Measurements from ENCODE around the gene IGSF9B.

DNA sequence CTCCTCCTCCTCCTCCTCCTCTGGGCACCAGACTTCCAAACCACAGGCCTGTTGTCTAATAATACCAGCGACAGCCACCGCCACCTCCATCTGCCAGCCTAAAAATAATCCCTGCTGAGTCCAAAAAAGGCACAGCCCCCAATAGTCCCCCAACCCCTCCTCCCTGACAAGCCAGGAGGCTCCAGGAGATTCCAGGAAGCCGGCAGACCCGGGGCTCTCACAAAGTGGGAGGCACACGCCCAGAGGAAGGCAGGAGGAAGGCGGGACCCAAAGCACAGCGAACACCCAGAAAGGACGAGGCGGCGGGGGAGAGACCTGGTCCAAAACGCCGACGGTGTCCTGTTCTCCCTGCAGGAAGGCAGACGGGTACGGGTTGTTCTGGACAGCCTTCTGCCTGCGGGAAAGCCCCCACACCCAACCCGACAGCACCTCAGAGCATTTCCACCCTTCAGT, 5.9 kb downstream of the IGSF9B start:
- TF ChIP-seq EZH2 (IDR thresholded peaks at IDR 0.05; ENCODE audit: low read depth) = no peak
- TF ChIP-seq, protein P1, sequence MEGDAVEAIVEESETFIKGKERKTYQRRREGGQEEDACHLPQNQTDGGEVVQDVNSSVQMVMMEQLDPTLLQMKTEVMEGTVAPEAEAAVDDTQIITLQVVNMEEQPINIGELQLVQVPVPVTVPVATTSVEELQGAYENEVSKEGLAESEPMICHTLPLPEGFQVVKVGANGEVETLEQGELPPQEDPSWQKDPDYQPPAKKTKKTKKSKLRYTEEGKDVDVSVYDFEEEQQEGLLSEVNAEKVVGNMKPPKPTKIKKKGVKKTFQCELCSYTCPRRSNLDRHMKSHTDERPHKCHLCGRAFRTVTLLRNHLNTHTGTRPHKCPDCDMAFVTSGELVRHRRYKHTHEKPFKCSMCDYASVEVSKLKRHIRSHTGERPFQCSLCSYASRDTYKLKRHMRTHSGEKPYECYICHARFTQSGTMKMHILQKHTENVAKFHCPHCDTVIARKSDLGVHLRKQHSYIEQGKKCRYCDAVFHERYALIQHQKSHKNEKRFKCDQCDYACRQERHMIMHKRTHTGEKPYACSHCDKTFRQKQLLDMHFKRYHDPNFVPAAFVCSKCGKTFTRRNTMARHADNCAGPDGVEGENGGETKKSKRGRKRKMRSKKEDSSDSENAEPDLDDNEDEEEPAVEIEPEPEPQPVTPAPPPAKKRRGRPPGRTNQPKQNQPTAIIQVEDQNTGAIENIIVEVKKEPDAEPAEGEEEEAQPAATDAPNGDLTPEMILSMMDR (conservative IDR thresholded peaks at IDR 0.05) = no peak

All from PC-9 (cell line).